Neural cell (in vitro differentiated cells): ENCODE measurements around the gene GMDS. TPM values are rescaled to one million over a fixed set of nuclear protein-coding genes. Genes with fewer than 3 reads are reported as not detected.

Experiments used
- H2AFZ ChIP-seq: fragments of 200-600, 300-800 bp; sonication (generic), shearing (Covaris generic); 2 replicates; pipeline ENCODE4 v1.6.0; 2014; ENCODE audit warnings: low read depth, mild to moderate bottlenecking, antibody characterized with exemption, low read length, moderate library complexity
- H3F3A ChIP-seq: fragments of 200-600 bp; shearing (Covaris generic); 2 replicates; pipeline ENCODE4 v1.6.1; 2016; ENCODE audit warnings: mild to moderate bottlenecking, moderate library complexity, mixed read lengths, antibody characterized with exemption, low read length; ENCODE audit not compliant: insufficient read depth, poor library complexity, severe bottlenecking
- H3K27ac ChIP-seq: fragments of 200-600, 300-800 bp; sonication (generic), shearing (Covaris generic); 2 replicates; pipeline ENCODE4 v1.5.1; 2014; ENCODE audit warnings: mild to moderate bottlenecking, low read length, moderate library complexity
- H3K27me3 ChIP-seq: fragments of 300-800, 200-600 bp; sonication (generic), shearing (Covaris generic); 2 replicates; pipeline ENCODE4 v1.6.0; 2014; ENCODE audit warnings: mild to moderate bottlenecking, low read depth, low read length, moderate library complexity; ENCODE audit not compliant: insufficient read depth
- H3K36me3 ChIP-seq: fragments of 300-800, 200-600 bp; sonication (generic), shearing (Covaris generic); 2 replicates; pipeline ENCODE4 v1.5.1; 2014; ENCODE audit warnings: mild to moderate bottlenecking, antibody characterized with exemption, low read length, moderate library complexity; ENCODE audit not compliant: insufficient read depth
- H3K4me2 ChIP-seq: fragments of 300-800, 200-600 bp; sonication (generic), shearing (Covaris generic); 2 replicates; pipeline ENCODE4 v1.6.0; 2014; ENCODE audit warnings: mild to moderate bottlenecking, low read length
- H3K4me3 ChIP-seq: fragments of 300-800, 200-600 bp; sonication (generic), shearing (Covaris generic); 2 replicates; pipeline ENCODE4 v1.5.1; 2014; ENCODE audit warnings: mild to moderate bottlenecking, low read length, moderate library complexity
- H3K79me2 ChIP-seq: fragments of 200-600 bp; shearing (Covaris generic); replicated peaks from 2 replicates; pipeline ENCODE4 v1.6.0; 2014; ENCODE audit warnings: mild to moderate bottlenecking, low read length, moderate library complexity; ENCODE audit not compliant: insufficient read depth
- H3K9ac ChIP-seq: fragments of 300-800, 200-600 bp; sonication (generic), shearing (Covaris generic); 2 replicates; pipeline ENCODE4 v1.6.1; 2016; ENCODE audit warnings: mild to moderate bottlenecking, low read length, mixed read lengths
- H3K9me2 ChIP-seq: fragments of 200-600 bp; shearing (Covaris generic); 2 replicates; pipeline ENCODE4 v1.6.1; 2016; ENCODE audit warnings: mild to moderate bottlenecking, low read length, mixed read lengths; ENCODE audit not compliant: insufficient read depth
- H3K9me3 ChIP-seq: fragments of 200-600, 300-800 bp; sonication (generic), shearing (Covaris generic); 2 replicates; pipeline ENCODE4 v1.6.1; 2016; ENCODE audit warnings: mild to moderate bottlenecking, mixed run types, low read length, moderate library complexity, mixed read lengths
- H4K20me1 ChIP-seq: fragments of 200-600 bp; shearing (Covaris generic); 2 replicates; pipeline ENCODE4 v1.6.1; 2016; ENCODE audit warnings: mild to moderate bottlenecking, mixed run types; ENCODE audit not compliant: insufficient read depth
- CTCF ChIP-seq: fragments of 450-650 bp; IDR thresholded peaks from 2 replicates; pipeline ENCODE4 v1.5.1; 2014; ENCODE audit warnings: antibody characterized with exemption, mild to moderate bottlenecking, moderate library complexity; ENCODE audit not compliant: poor library complexity, severe bottlenecking
- EP300 ChIP-seq: fragments of 450-650 bp; conservative IDR thresholded peaks from 2 replicates; pipeline ENCODE4 v1.6.1; 2014; ENCODE audit warnings: antibody characterized with exemption, mild to moderate bottlenecking, moderate library complexity; ENCODE audit not compliant: poor library complexity, severe bottlenecking
- EZH2 ChIP-seq: fragments of 200-600, 300-800 bp; shearing (Covaris generic), sonication (generic); IDR thresholded peaks from 2 replicates; pipeline ENCODE4 v1.6.1; 2014; ENCODE audit warnings: antibody characterized with exemption, low read length, borderline replicate concordance, mild to moderate bottlenecking; ENCODE audit not compliant: insufficient read depth, poor library complexity, severe bottlenecking
- MXI1 ChIP-seq: fragments of 450-650 bp; conservative IDR thresholded peaks from 2 replicates; pipeline ENCODE4 v1.6.1; 2014; ENCODE audit warnings: antibody characterized with exemption, mild to moderate bottlenecking; ENCODE audit not compliant: poor library complexity, severe bottlenecking
- POLR2AphosphoS5 ChIP-seq: IDR thresholded peaks from 2 replicates; pipeline ENCODE4 v1.6.1; 2012
- RAD21 ChIP-seq: fragments of 450-650 bp; conservative IDR thresholded peaks from 2 replicates; pipeline ENCODE4 v1.6.1; 2014; ENCODE audit warnings: antibody characterized with exemption, mild to moderate bottlenecking, moderate library complexity
- SMC3 ChIP-seq: fragments of 450-650 bp; conservative IDR thresholded peaks from 2 replicates; pipeline ENCODE4 v1.6.1; 2014; ENCODE audit warnings: antibody characterized with exemption, mild to moderate bottlenecking, moderate library complexity; ENCODE audit not compliant: poor library complexity
- TAF1 ChIP-seq: IDR thresholded peaks from 2 replicates; pipeline ENCODE4 v1.6.1; 2012; ENCODE audit warnings: low read depth
- polyA plus RNA-seq: library from polyadenylated mRNA; depleted of rRNA; stranded (reverse); fragments of >200 nt; gene quantifications from 2 replicates; pipeline ENCODE4 v1.2.3, GENCODE V29; 2014
- TF ChIP-seq, protein P1 (sequence below): IDR thresholded peaks from 2 replicates; pipeline ENCODE4 v1.6.1; 2012; ENCODE audit warnings: borderline replicate concordance

The GMDS gene
- polyA plus RNA-seq, 1 donor from 2014 or later, result 11.4 TPM

GRCh38 chr6:1849691-1850090 is 395.7 kb downstream of the GMDS start:
- Histone ChIP-seq H3K79me2 (no peaks in the 10 kb centered on the region), H3K9ac (no peak overlapping the region), H3K9me2 (no peaks in the 10 kb centered on the region), H4K20me1 (no peaks in the 10 kb centered on the region), H3K27ac (no peak overlapping the region), H3K4me2 (no peak overlapping the region), H3K9me3 (no peaks in the 10 kb centered on the region), H2AFZ (no peak overlapping the region), H3F3A (no peaks in the 10 kb centered on the region), H3K27me3 (no peaks in the 10 kb centered on the region), H3K36me3 (no peaks in the 10 kb centered on the region), H3K4me3 (no peak overlapping the region)
- no peak for TF ChIP-seq RAD21
- TF ChIP-seq EP300, result no peak
- no peak for TF ChIP-seq MXI1
- TF ChIP-seq TAF1, result no peak

- H3K9me3 ChIP-seq, result no peaks in the 10 kb centered on the region
- no peaks in the 10 kb centered on the region for H3F3A ChIP-seq
- H4K20me1 ChIP-seq, result no peaks in the 10 kb centered on the region
- no peak overlapping the region for H3K4me3 ChIP-seq
- no peak overlapping the region for H3K4me2 ChIP-seq
- no peaks in the 10 kb centered on the region for H3K79me2 ChIP-seq
- H3K27me3 ChIP-seq, result no peaks in the 10 kb centered on the region
- H3K36me3 ChIP-seq, result no peaks in the 10 kb centered on the region
- H2AFZ ChIP-seq, result no peak overlapping the region
- no peak overlapping the region for H3K9ac ChIP-seq
- TF ChIP-seq EZH2 (no peak), POLR2AphosphoS5 (no peak), SMC3 (no peak), RAD21 (no peak), MXI1 (no peak), TAF1 (no peak), EP300 (no peak), CTCF (no peak)
- TF ChIP-seq, protein P1, sequence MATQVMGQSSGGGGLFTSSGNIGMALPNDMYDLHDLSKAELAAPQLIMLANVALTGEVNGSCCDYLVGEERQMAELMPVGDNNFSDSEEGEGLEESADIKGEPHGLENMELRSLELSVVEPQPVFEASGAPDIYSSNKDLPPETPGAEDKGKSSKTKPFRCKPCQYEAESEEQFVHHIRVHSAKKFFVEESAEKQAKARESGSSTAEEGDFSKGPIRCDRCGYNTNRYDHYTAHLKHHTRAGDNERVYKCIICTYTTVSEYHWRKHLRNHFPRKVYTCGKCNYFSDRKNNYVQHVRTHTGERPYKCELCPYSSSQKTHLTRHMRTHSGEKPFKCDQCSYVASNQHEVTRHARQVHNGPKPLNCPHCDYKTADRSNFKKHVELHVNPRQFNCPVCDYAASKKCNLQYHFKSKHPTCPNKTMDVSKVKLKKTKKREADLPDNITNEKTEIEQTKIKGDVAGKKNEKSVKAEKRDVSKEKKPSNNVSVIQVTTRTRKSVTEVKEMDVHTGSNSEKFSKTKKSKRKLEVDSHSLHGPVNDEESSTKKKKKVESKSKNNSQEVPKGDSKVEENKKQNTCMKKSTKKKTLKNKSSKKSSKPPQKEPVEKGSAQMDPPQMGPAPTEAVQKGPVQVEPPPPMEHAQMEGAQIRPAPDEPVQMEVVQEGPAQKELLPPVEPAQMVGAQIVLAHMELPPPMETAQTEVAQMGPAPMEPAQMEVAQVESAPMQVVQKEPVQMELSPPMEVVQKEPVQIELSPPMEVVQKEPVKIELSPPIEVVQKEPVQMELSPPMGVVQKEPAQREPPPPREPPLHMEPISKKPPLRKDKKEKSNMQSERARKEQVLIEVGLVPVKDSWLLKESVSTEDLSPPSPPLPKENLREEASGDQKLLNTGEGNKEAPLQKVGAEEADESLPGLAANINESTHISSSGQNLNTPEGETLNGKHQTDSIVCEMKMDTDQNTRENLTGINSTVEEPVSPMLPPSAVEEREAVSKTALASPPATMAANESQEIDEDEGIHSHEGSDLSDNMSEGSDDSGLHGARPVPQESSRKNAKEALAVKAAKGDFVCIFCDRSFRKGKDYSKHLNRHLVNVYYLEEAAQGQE, result no peak
- H3K9me2 ChIP-seq, result no peaks in the 10 kb centered on the region
- H3K27ac ChIP-seq, result no peak overlapping the region
Observed at GRCh38 chr6:1848752-1849151, 396.7 kb downstream of the GMDS start.

DNA sequence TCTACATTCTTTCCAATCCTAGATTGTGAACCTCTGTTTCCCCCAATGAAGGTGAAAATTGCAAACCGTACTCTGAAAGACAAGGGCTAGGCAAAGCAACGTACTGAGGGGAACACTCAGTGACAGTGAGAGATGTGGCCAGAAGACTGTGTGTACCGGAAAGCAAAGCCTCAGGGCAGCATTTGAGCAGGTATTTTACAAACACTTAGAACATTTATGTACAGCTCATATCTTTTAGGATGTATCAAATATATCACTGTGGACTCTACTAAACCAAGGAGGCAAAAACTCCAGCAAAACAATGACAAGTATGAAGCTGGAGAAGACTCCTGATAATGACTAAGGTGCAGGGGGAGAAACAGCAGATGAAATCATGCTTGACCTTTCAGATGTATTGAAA is 398.8 kb downstream of the GMDS start:
- TF ChIP-seq POLR2AphosphoS5 (no peak), TAF1 (no peak), EZH2 (no peak), SMC3 (no peak), CTCF (no peak), MXI1 (no peak), EP300 (no peak), RAD21 (no peak)
- TF ChIP-seq, protein P1, result no peak

More for the DNA sequence above, 398.8 kb downstream of the GMDS start:
- Histone ChIP-seq H3K4me3 (no peak overlapping the region), H3K9me2 (no peaks in the 10 kb centered on the region), H3K9ac (no peak overlapping the region), H3K27me3 (no peaks in the 10 kb centered on the region), H3K4me2 (no peak overlapping the region), H3K79me2 (no peaks in the 10 kb centered on the region), H3F3A (no peaks in the 10 kb centered on the region), H3K27ac (no peak overlapping the region), H4K20me1 (no peaks in the 10 kb centered on the region), H3K9me3 (no peaks in the 10 kb centered on the region), H3K36me3 (no peaks in the 10 kb centered on the region), H2AFZ (no peak overlapping the region)
